Natural killer cell treated with Interleukin-12 subunit alpha and Interleukin-12 subunit beta and Interleukin-15 and Interleukin-18, amount 100 ng/mL, for 72 hours (primary cell): ENCODE data around the gene KDM3B. TPM values are rescaled to one million over a fixed set of nuclear protein-coding genes. Genes with fewer than 3 reads are reported as not detected.

ENCODE experiments used
- total RNA-seq, 2 donors: library from RNA; stranded (reverse); gene quantifications; one replicate each; pipeline ENCODE4 v1.2.3, GENCODE V29; 2022

Gene KDM3B
- total RNA-seq, 2 donors from 2014 or later = 58.6 to 61.7 TPM

Other genes with a start within 250 kb of the KDM3B start
- gene NME5, start 213.3 kb upstream of the KDM3B start, total RNA-seq = not detected
- 10 to 100 TPM; 45.9 to 84.6 TPM for gene BRD8, start 174.1 kb upstream of the KDM3B start, total RNA-seq
- gene KIF20A, start 173.6 kb upstream of the KDM3B start, total RNA-seq = 10 to 100 TPM; 23.5 to 43.0 TPM
- 10 to 100 TPM; 38.5 to 41.3 TPM for gene CDC23, start 139.4 kb upstream of the KDM3B start, total RNA-seq
- gene GFRA3, start 78.1 kb upstream of the KDM3B start, total RNA-seq = under 1 TPM in 1 of 2 donors, not detected in 1; 0.22 TPM
- 10 to 100 TPM in 1 of 2 donors, 1 to 10 TPM in 1; 5.5 to 14.0 TPM for gene CDC25C, start 20.9 kb upstream of the KDM3B start, total RNA-seq
- gene FAM53C, start 14.4 kb upstream of the KDM3B start, total RNA-seq = 10 to 100 TPM; 28.8 to 30.6 TPM
- under 1 TPM in 1 of 2 donors, not detected in 1; 0.75 TPM for gene REEP2, start 86.4 kb downstream of the KDM3B start, total RNA-seq
- gene EGR1, start 112.8 kb downstream of the KDM3B start, total RNA-seq = 10 to 100 TPM in 1 of 2 donors, 1 to 10 TPM in 1; 8.5 to 11.2 TPM
- 100 to 1,000 TPM; 150 to 167 TPM for gene ETF1, start 190.6 kb downstream of the KDM3B start, total RNA-seq
- 100 to 1,000 TPM; 337 to 473 TPM for gene HSPA9, start 222.7 kb downstream of the KDM3B start, total RNA-seq